DMS 273 (cell line): ENCODE measurements around the gene KRTAP10-4.
"Not testable (repeated sequence)": the region's sequence is repeated elsewhere in the genome, so short reads cannot be mapped to it uniquely, and the experiment has no call there.

Experiments
- DNase-seq: peaks from one replicate; lab custom pipeline; 2025; ENCODE audit not compliant: unreplicated experiment; lab: John Stamatoyannopoulos, UW

The KRTAP10-4 gene

DNA sequence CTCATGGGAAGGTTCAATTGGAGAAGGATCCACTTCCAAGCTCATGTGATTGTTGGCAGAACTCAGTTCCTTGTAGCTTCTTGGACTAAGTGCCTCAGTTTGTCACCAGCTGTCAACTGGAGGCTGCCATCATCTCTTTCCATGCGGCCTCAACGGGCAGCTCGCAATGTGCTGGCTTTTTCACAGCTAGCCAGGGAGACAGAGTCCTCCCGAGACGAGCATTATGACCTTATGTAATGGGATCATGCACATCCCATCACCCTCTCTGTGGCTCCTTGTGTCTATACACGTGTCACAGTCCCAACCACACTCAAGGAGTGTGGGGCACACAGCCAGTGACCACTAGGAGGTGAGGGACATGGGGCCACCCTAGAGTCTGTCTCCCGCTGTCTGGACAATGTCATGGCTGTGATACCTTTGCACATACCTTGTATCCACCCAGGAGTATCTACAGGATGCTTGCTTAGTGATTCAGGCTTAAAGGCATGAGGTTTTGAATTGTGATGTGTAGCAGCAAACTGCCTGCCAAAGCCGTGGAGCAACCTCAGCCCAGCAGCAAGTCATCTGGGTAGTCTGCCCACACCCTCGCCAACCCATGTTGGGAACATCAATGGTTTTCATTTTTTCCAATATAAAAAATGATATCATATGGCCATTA lies 22.7 kb downstream of the KRTAP10-4 start:
- DNase-seq: no peak

DNA sequence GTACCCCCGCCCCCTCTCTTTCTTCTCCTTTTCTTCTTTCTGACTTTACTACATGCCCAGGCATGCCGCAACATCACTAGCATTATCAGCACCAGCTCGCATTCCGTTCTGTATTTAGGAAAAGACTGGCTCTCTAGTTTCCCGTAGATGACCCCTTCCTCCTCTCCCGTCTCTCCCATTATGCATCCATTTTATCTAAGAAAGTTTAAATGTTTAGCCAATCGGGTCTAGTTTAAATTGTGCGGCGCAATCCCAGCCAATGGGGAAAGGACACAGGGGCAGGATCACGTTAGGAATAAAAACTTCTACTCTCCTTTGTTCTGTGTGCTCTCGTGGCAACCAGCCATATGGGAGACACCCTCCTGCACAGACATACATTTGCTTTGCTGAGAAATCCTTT lies 24.5 kb downstream of the KRTAP10-4 start:
- no peak for DNase-seq

DNA sequence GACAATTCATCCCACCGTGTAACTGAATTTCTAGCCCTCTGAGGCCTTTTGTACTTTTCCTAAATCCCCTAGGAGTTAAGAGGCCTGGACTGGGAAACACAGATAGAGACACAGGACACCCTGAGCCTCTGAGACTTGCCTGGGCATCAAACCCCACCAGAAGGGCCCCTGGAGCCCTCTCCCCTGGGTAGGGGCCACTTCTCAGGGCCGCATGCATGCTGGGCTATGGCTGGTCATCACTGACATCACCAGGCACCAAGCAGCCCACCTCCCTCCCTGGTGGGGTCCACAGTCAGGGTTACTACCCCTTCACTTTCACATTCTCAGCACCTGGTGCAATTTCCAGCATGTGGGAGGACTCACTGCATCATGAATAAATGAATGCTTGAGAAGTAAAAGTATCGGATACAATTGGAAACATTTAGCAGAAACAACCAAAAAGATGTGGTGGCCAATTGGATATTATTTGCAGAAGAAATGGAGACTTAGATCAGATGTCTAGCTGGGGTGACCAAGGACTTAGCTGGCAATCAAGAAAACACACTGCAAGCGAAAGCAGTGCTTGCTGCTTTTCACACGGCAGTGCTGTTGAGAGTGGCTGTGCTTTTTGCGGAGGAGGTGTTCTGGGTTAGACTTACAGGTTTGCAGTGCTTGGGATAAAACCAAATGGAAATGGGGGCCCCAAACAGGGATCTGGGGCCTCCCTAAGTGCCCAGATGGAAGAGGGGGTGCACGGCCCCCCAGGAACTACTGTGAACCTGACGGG lies 25.9 kb downstream of the KRTAP10-4 start:
- no peak for DNase-seq

DNA sequence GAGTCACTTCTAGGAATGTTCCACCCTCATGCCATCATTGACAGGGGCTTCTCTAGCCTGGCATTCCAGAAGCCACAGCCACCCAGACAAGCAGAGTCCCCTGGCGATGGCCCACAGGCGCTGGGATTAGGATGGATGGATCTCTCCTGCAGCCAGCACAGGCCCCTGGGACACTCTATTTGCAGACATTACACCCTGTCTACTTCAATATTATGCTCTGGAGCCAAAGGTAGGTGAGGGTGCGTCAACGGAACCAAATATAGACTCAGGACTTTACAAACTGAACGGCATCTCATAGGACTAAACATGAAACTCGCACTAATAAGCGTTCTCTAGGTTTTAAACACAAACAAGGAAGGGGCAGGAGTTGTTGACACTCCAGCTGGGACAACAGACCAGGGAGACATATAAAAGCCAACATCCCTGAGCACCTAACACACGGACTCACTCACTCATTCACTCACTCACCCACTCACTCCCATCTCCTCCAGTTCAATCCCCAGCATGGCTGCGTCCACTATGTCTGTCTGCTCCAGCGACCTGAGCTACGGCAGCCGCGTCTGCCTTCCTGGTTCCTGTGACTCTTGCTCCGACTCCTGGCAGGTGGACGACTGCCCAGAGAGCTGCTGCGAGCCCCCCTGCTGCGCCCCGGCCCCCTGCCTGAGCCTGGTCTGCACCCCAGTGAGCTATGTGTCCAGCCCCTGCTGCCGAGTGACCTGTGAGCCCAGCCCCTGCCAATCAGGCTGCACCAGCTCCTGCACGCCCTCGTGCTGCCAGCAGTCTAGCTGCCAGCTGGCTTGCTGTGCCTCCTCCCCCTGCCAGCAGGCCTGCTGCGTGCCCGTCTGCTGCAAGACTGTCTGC lies 26.8 kb downstream of the KRTAP10-4 start, which contains the start of gene KRTAP10-7:
KRTAP10-7 (plus strand) TSS at position 480 of the 861 bp plus-strand sequence; CDS start at position 505, 25 bp downstream.
- DNase-seq: not testable (repeated sequence)

DNA sequence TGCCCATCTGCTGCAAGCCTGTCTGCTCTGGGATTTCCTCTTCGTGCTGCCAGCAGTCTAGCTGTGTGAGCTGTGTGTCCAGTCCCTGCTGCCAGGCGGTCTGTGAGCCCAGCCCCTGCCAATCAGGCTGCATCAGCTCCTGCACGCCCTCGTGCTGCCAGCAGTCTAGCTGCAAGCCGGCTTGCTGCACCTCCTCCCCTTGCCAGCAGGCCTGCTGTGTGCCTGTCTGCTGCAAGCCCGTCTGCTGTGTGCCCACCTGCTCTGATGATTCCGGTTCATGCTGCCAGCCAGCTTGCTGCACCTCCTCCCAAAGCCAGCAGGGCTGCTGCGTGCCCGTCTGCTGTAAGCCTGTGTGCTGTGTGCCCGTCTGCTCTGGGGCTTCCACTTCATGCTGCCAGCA lies 27.6 kb downstream of the KRTAP10-4 start:
- DNase-seq: peak; percentile 86

DNA sequence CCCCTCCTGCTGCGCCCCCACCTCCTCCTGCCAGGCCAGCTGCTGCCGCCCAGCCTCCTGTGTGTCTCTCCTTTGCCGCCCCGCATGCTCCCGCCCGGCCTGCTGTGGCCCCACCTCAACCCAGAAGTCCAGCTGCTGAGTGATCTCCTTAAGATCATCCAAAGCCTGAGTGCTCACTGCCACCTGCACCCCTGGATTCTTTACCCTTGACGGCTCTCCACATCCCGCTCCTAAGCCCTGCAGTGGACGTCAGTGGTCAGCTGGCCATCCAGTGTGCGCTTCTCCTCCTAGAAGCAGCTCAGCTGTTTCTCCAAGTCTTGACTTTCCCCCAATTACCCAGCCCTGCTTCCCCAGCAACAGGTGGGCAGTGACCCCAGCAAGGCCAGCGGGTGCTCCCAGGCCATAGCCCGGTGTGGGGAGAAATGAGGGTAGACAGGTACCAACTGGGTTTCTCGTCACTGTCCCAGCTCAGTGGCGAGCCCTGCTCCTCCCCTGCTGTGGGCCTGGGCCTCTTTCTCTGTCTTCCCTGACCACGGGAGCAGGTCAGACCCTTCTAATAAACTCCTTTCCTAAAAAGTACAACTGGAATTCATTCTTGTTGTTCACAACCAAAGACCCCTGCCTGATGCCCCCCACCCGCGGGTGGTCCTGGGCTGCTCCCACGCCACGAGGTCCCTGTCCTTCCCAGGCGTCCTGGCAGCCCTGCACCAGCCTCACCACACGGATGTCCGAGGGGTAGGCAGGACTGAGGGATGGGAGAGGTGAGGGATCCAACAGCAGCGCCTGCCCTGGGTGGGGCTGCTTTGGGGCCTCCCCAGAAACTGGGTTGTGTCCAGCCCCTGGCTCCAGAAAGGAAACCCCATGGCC lies 28.3 kb downstream of the KRTAP10-4 start:
- peak; percentile 78 for DNase-seq

DNA sequence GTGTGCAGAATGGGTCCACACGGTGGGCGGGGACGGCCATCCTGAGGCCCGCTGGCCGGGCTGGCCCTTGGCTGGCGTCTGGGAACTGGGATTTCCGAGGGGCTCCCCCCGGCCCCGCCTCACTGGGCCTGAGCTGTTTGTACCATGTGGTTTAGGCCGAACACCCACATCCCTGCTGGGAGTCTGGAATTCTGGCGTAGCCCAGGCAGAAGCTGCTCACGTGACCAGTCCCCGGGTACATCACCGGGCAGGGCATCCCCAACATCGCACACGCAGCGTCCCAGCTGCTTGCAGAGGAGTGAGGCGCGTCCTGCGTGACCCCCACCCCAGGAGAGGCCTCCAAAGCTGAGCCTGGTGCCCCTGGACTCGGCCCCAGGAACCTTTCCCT lies 28.9 kb downstream of the KRTAP10-4 start:
- DNase-seq: no peak

DNA sequence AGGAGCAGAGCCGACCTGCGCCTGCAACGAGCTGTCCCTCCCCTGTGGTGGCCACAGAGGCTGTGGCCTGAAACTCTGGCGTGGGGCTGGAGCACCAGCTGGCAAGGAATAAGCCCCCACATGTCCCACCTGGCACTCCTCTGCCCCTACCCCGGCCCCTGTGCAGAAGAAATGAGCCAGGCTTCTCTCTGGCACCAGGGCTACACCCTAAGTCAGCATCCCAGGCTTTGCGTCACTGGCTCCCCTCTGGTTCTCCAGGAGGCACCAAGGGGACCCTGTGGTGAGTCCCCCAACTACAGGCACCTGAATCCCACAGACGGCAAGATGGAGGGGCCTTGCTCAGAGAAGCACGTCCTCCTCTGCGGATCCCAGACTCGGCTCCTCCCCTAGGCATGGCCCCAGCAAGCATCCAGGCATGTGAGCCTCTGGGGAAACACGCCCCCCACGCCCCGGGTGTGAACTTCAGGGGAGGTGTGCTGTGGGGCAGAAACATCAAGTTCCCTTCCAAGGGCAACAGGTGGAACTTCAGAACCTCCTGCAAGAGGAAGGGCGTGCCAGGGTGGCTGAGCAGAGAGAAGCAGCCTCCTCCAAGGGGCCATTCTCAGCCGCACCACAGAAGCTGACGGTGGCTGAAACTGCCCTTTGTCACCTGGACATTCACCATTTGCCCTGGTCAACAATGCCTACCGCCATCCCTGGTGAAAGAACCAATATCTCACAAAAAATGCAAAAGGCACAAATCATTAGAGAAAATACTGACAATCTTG lies 29.8 kb downstream of the KRTAP10-4 start:
- no peak for DNase-seq

DNA sequence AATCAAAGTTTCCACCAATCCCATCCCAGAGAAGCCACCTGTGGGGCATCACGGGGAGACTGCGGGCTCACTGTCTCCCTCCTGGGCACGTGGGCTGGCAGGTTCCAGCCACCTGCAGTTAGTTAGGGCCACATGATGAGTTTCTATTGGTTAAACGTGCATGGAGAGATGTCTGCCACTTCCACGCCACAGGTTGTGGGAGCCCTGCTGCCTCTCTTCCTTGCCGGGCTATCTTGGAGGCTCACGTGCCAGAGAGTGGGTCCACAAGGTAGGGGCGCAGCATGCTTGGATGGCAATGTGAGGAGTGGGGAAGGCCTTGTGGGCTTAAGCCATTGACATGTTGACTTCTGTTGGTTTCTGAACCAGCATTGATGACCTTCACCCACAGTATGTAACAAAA lies 30.4 kb downstream of the KRTAP10-4 start:
- DNase-seq: no peak

DNA sequence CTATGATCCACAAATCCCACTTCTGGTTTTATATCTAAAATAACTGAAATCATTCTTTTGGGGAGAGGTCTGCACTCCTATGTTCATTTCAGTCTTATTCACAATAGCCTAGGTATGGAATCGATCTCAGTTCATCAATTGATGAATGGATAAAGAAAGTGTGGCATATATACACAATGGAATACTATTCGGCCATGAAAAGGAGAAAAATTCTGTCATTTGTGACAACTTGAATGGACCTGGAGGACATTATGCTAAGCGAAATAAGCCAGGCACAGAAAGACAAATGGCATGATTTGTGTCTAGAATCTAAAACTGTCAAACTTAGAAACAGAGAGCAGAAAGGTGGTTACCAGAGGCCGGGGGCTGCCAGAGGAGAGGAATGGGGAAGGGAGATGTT lies 33.0 kb downstream of the KRTAP10-4 start:
- no peak for DNase-seq

DNA sequence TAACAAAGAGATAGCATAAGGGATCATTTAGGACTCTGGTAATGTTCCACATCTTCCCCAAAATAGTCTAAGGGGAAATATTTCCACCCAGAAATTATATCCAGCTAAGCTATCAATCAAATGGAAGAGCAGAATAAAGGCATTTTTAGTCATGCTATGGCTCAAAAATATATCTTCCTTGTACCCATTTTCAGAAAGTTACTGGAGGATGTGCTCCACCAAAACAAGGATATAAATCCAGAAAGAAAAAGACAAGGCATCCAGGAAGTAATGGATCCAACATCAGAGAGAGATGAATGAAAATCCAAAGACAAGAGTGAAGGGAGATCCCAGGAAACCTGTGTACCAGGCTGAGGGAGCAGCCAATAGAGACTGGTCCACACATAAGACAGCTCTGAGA lies 35.7 kb downstream of the KRTAP10-4 start:
- no peak for DNase-seq

DNA sequence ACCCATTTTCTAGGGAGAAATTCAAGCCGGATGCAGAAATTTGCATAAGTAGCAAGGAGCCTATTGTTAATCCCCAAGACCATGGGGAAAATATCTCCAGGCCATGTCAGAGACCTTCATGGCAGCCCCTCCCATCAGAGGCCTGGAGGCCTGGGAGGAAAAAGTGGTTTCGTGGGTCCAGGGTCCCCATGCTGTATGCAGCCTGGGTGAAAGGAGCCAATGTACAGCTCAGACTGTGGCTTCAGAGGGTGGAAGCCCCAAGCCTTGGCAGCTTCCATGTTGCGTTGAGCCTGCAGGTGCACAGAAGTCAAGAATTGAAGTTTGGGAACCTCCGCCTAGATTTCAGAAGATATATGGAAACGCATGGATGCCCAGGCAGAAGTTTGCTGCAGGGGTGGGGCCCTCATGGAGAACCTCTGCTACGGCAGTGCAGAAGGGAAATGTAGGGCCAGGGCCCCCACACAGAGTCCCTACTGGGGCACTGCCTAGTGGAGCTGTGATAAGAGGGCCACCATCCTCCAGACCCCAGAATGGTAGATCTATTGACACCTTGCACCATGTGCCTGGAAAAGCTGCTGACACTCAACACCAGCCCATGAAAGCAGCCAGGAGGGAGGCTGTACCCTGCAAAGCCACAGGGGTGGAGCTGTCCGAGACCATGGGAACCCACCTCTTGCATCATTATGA lies 36.8 kb downstream of the KRTAP10-4 start:
- not testable (repeated sequence) for DNase-seq

DNA sequence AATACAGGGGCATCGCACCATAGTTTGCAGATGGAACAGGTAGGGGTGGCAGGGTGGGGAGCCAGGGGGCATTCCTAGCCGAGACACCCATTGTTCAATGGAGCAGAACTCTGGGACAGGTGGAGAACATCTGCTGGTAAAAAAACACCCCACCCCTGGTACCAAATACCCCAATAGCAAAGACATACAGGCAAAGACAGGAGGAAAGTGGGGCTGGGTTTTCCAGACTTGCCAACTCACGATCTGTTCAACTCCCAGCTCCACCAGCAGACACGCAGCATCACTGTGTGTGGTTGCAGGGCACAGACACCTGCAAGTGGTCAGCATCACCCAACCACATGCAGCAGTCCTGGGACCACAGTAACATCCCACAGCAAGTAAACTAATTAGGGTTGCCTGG lies 38.0 kb downstream of the KRTAP10-4 start:
- no peak for DNase-seq

DNA sequence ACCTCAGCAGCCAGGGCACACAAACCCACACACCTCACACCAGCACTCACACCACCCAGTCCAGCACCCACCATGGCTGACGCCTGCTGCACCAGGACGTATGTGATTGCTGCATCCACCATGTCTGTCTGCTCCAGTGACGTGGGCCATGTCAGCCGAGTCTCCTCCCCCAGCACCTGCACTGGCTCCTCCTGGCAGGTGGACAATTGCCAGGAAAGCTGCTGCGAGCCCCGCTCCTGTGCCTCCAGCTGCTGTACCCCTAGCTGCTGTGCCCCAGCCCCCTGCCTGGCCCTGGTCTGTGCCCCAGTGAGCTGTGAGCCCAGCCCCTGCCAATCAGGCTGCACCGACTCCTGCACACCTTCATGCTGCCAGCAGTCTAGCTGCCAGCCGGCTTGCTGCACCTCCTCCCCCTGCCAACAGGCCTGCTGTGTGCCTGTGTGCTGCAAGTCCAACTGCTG lies 38.5 kb downstream of the KRTAP10-4 start, which contains the start of gene KRTAP10-8:
KRTAP10-8 (plus strand) TSS at position 51 of the 458 bp plus-strand sequence; CDS start at position 73, 22 bp downstream.
- peak; percentile 44 for DNase-seq

DNA sequence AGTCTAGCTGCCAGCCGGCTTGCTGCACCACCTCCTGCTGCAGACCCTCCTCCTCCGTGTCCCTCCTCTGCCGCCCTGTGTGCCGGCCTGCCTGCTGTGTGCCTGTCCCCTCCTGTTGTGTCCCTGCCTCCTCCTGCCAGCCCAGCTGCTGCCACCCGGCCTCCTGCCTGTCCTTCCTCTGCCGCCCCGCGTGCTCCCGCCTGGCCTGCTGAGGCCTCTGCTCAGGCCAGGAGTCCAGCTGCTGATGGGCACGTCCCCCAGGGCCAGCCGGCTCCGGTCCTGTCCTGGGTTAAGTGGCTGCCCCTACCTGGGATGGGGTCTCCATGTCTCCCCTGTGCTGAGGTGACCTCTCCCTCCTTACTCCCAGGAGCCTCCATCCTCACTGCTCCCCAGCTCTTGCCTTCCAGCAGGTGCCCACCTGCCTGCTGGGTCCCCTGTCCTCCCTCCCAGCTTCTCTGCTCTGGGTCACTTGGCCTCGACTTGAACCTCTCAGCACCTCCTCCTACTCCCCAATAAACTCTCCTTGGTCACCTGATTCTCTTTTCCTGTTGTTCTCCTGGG lies 39.2 kb downstream of the KRTAP10-4 start:
- no peak for DNase-seq

DNA sequence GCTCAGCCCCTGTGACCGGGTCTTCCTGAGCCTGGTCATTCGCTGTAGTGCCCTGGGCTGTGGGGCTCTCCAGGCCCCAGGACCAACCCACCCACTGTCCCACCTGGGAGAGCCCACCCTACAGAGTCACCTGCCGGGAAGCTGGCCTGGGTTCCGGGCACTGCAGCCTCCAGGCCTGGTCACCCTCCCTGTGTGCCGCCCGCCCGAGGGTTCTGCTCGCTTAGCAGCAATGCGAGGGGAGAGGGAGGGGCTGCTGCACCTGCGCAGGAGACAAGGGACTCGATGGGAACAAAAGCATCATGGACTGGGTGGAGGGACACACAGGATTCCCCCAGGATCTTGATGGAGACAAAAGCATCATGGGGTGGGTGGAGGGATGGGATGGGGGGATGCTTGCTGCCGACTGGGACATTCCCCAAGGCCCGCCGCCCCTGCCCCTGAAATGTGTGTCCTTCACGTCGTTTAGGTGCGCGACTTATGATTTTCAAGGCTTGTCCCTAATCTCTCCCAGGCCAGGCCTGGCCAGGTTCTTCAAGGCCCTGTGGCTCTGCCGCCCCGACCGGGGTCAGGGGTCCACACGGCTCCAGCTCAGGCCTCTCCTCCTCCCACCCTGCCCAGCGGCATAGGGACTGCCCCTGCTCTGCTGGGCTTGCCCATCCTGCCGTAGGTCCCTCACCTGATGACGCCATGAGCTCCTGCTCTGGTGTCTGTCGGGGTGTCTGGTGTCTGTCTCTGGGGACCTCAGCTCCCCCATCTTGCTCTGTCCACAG lies 40.0 kb downstream of the KRTAP10-4 start:
- DNase-seq: no peak

DNA sequence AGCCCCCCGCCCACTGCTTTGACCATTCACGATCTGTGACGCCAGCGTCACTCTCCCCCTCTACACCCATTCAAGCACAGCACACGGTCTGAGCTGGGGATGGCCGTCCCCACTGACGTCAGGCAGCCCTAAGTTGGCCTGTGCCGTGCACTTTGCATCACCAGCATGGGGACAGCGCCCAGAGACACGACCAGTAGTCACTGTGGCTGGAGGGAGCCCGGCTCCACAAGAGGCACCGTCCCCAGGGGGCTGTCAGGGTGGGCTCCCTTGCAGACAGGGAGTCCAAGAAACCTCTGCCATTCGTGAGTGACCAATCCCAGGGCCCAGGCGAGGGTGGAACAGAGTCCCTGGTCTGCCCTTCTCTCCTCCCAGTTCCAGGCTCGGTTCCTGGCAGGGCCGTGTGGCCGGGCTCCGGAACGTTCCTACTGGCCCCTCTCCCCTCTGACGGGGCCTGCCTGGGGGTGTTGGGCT lies 40.7 kb downstream of the KRTAP10-4 start:
- DNase-seq: no peak

DNA sequence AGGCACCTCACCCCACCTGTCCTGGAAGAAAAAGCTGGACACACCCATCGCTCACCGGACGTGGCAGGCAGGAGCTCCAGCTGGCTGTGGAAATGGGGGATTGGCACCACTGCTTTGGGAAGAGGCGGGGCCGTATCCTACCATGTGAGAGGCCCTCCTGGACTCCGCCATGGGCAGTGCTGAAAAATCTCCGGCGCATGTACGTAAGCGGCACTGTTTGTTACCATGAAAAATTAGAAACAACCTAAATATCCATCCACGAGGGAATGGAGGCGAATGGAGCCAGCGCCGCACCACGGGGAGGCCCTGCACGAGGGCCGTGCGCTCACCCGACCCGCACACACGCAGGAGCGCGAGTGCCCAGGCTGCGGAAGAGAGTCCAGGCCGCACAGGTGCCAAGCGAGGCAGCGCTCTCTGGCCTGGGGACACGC lies 41.4 kb downstream of the KRTAP10-4 start:
- DNase-seq: no peak
